Measurements from ENCODE around the gene PRAME. TPM values are rescaled to one million over a fixed set of nuclear protein-coding genes. Genes with fewer than 3 reads are reported as not detected.
"Not testable (repeated sequence)": the region's sequence is repeated elsewhere in the genome, so short reads cannot be mapped to it uniquely, and the experiment has no call there.

PRAME gene
- total RNA-seq, 4 donors from 2014 or later: 0.16 to 0.41 TPM; not detected in 2

- H3K27ac ChIP-seq: no peak overlapping the region
- no peaks in the 10 kb centered on the region for H3K36me3 ChIP-seq
- no peak for TF ChIP-seq POLR2AphosphoS5 (IDR thresholded peaks at IDR 0.05)
- TF ChIP-seq POLR2A (IDR thresholded peaks at IDR 0.05): no peak
- TF ChIP-seq EP300 (IDR thresholded peaks at IDR 0.05; ENCODE audit: low read depth): no peak
- TF ChIP-seq CTCF (IDR thresholded peaks at IDR 0.05): no peak
- H3K27me3 ChIP-seq: no peaks in the 10 kb centered on the region
- no peak overlapping the region for H3K4me3 ChIP-seq
- in situ Hi-C loops (cut with MboI; ENCODE audit: low pct_ligation_motif_present in 1 of 4, low pct_unique_long_range_greater_than_20kb in 1 of 4, low sequenced_read_pairs in 3 of 4): no loop called here
- 74 to 89% methylated on average over 2 to 5 of the region's 5 CpGs for WGBS, 2 donors (ENCODE audit: low coverage in 1 of 2)
- no peak for DNase-seq
- intact Hi-C loops (cut with DNase I; ENCODE audit: low total_unique reads): no loop called here
- H3K4me1 ChIP-seq: no peaks in the 10 kb centered on the region
- H3K9me3 ChIP-seq: no peaks in the 10 kb centered on the region
These were observed 25.2 kb downstream of the PRAME start for GRCh38 chr22:22533863-22534262.

- in situ Hi-C loops (cut with MboI; ENCODE audit: low pct_ligation_motif_present in 1 of 4, low pct_unique_long_range_greater_than_20kb in 1 of 4, low sequenced_read_pairs in 3 of 4): no loop called here
- Histone ChIP-seq H3K9me3 (no peaks in the 10 kb centered on the region), H3K4me3 (no peak overlapping the region), H3K36me3 (no peaks in the 10 kb centered on the region), H3K4me1 (no peaks in the 10 kb centered on the region), H3K27me3 (no peaks in the 10 kb centered on the region), H3K27ac (no peak overlapping the region)
- no peak for TF ChIP-seq CTCF (IDR thresholded peaks at IDR 0.05)
- TF ChIP-seq POLR2AphosphoS5 (IDR thresholded peaks at IDR 0.05): no peak
- no peak for TF ChIP-seq POLR2A (IDR thresholded peaks at IDR 0.05)
- TF ChIP-seq EP300 (IDR thresholded peaks at IDR 0.05; ENCODE audit: low read depth): no peak
- intact Hi-C loops (cut with DNase I; ENCODE audit: low total_unique reads): no loop called here
- DNase-seq: no peak
- 100% methylated on average over 1 of the region's 1 CpG; no CpG with 5 or more reads in 1 of the 2 donors for WGBS, 2 donors (ENCODE audit: low coverage in 1 of 2)
These were observed 25.6 kb downstream of the PRAME start for GRCh38 chr22:22533417-22533816.

GRCh38 chr22:22532547-22533071 is 26.5 kb downstream of the PRAME start:
- in situ Hi-C loops (cut with MboI; ENCODE audit: low pct_ligation_motif_present in 1 of 4, low pct_unique_long_range_greater_than_20kb in 1 of 4, low sequenced_read_pairs in 3 of 4); H3K27ac ChIP-seq; H3K9me3 ChIP-seq; H3K4me1 ChIP-seq; H3K27me3 ChIP-seq; H3K36me3 ChIP-seq; H3K4me3 ChIP-seq; DNase-seq; intact Hi-C loops (cut with DNase I; ENCODE audit: low total_unique reads): not testable (repeated sequence)
- WGBS, 2 donors (ENCODE audit: low coverage in 1 of 2): 86% methylated on average over 12 of the region's 12 CpGs; no CpG with 5 or more reads in 1 of the 2 donors

- in situ Hi-C loops (cut with MboI; ENCODE audit: low pct_ligation_motif_present in 1 of 4, low pct_unique_long_range_greater_than_20kb in 1 of 4, low sequenced_read_pairs in 3 of 4): no loop called here
- TF ChIP-seq POLR2AphosphoS5 (IDR thresholded peaks at IDR 0.05): no peak
- TF ChIP-seq EP300 (IDR thresholded peaks at IDR 0.05; ENCODE audit: low read depth): no peak
- no peak for TF ChIP-seq CTCF (IDR thresholded peaks at IDR 0.05)
- no peak for TF ChIP-seq POLR2A (IDR thresholded peaks at IDR 0.05)
- no peaks in the 10 kb centered on the region for H3K4me1 ChIP-seq
- intact Hi-C loops (cut with DNase I; ENCODE audit: low total_unique reads): no loop called here
- H3K27ac ChIP-seq: no peak overlapping the region
- DNase-seq: no peak
- H3K4me3 ChIP-seq: no peak overlapping the region
- no peaks in the 10 kb centered on the region for H3K36me3 ChIP-seq
- H3K27me3 ChIP-seq: no peaks in the 10 kb centered on the region
- WGBS, 2 donors (ENCODE audit: low coverage in 1 of 2): 77 to 79% methylated on average over 5 to 7 of the region's 7 CpGs
- no peaks in the 10 kb centered on the region for H3K9me3 ChIP-seq
These were observed 27.1 kb downstream of the PRAME start for GRCh38 chr22:22531770-22532546.
